GM21576 (cell line): ENCODE results near the gene TGFBR3.
A peak's percentile ranks its signal among the peaks of the same experiment; 100 is the strongest.
"Not testable (repeated sequence)": the region's sequence is repeated elsewhere in the genome, so short reads cannot be mapped to it uniquely, and the experiment has no call there.

Experiments used
- ATAC-seq: cut with Tn5 transposase; IDR thresholded peaks from one replicate; pipeline ENCODE4 v1.9.1; 2021; ENCODE audit warnings: mild to moderate bottlenecking, moderate library complexity; ENCODE audit not compliant: unreplicated experiment

TGFBR3 gene

GRCh38 chr1:91697861-91698260, 188.1 kb downstream of the TGFBR3 start:
- ATAC-seq = no peak

DNA sequence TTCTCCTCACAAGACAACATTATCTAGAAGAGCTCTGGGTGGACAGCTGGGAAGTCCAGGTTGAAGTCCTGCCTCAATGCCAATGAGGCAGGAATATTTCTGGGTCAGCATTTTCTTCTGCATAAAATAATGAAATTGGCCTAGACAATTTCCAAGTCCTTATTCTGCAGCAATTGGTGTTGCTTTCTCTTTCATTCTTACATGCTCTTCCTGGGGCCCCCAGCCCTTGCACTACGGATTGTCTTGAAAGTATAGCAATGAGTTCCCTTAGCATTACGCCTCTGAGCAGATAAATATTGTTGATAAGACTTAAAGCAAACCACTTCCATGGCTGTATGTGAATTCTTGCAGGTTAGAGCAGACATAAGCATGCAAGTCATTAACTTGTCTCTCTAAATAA, 188.5 kb downstream of the TGFBR3 start:
- ATAC-seq = peak; percentile 84

DNA sequence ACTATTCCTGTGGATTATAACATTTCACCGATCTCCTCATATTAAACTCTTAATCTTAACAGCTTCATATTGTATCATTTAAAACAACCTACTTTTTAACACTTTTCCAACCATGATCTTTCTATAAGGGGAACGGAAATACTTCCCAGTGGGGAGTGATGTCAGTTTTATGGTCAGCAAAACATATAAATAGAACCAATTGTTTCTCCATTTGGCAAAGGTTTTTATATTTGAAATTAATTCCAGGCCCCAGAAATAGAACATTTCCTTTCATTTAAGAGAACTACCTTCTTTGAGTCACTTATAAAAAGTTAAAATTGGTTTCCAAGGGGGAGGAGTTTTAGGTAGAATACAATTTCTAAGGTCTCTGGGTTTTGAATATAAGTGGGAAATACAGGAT, 189.6 kb downstream of the TGFBR3 start:
- no peak for ATAC-seq

GRCh38 chr1:91693557-91693956, 192.4 kb downstream of the TGFBR3 start:
- ATAC-seq = no peak

- no peak for ATAC-seq
Measured at GRCh38 chr1:91691525-91691924, 194.4 kb downstream of the TGFBR3 start.

DNA sequence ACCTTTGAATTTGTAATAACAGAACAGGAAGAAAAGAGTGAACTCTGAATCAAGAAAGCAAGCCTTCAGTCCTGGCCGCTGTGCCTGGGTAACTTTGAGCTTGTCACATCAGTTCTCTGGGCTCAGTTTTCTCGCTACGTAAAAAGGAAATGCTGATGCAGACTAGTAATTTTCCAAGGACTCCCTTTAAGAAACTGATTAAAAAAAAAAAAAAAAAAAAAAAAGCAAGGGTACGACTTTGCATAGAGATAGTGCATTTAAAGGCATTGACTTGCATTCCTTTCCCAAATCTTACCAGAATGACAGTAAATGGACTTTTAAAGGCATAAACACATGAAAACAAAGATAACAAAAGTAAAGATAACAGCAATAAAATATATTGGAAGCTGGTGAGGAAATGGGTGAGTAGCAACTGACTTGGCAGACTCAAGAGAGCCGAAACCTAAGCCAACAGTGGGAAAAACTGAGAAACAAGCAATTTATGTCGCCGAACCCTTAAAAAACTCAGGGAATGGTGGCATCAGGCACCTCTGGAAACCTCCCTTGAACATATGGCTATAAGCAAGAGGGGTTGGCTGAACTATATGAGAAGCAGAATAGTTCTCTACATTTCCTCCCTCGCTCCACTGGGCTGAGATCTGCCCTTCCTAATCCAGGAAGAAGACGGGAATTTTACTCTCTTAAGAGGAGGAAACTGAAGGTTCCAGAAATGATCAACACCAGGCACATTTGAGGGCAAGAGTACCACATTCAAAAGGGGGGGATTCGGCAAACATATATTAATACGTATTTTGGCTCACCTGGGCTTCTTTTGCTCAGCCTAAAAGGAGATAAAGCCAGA, 196.1 kb downstream of the TGFBR3 start:
- no peak for ATAC-seq

DNA sequence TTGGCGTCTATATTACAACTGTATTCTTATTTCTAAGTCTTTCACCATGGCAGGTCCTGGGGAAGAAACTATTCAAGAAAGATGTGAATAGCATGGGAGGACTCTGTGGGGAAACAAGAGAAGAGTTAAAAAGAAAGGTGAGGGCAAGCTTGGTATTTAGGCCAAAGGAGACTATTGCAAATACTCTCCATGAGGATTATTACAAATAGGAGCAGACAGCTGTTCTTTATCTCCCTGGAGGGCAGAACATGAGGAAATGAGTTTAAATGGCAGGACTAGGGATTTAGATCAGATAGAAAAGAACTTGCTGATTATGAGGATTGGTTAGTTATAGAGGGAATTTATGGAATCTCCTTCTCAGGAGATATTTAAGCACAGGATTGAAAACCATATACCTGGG, 198.5 kb downstream of the TGFBR3 start:
- no peak for ATAC-seq

- ATAC-seq = no peak
Measured at GRCh38 chr1:91685994-91686393, 200.0 kb downstream of the TGFBR3 start.

- no peak for ATAC-seq
Measured at GRCh38 chr1:91684481-91685196, 201.3 kb downstream of the TGFBR3 start.

DNA sequence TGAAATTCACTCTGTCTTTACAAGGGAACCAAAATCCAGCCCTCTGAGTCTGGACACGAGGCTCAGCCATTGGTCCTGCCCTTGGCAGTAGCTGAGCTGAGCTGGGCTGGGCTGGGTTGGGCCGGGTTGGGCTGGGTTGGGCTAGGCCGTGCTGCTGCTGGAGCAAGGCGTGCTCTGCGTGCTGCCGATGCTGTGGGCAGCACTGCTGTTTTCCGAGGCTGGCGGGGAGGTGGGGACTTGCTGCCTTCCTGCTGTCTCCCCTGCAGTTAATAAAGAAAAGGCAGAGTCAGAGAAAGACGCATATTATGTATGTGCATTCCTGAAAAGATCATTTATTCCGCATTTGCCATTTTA, 202.4 kb downstream of the TGFBR3 start:
- no peak for ATAC-seq

DNA sequence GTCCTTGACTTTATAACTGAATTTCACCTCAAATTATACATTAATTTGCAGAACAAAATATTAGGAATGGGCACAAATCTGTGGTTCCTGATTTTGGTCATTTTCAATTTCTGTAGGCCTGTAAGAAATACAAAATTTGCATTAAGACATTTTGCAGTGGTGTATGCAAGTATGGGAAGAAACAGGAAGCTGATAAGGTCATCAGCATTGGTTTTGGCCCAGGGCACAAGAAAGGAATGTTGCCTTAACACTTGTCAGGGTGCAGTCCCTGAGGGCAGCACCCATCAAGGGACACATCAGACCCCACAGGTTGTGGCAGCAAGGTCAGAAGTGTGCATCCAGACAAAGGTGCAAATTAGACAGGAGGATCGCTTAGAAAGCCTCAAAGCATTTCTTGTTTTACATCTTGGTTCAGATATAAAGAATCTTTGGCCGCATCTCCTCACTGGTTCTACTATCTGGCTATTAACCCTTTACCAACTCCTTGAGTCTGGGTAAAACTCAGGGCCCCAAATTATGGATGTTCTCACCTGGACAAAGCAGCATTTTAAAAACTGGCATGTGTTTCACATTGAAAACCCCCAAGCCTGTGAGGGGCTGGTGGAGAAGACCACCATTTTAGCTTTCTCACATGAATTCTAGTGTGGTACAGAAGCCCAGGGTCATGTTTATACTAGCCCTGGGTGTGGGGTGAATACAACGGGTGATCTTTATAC, 202.9 kb downstream of the TGFBR3 start:
- no peak for ATAC-seq

DNA sequence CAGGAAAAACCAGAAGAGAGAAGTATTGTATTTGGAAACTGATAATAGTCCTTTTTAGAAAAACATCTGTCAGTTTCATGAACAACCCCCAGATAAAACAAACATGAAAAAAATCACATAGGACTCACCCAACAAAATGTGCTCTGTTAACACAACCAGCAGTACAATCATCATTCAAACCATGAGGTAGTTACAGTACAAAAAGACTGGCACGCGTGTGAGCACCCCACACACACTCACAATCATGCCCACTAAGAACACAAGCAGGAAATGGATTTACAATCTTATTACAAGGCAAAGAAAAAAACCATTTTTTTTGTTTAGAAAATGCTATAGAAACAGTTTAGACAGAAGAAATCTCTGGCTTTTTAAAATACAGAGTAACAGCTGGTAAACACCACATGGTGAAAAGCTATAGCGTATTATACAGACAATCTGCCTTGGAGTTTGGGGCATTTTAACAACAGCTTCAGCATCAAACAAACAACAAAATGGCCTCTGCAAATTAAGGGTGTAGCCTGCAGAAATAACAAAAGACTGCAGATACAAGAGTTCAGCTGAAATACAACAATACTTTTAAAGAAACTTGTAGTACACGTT, 205.3 kb downstream of the TGFBR3 start:
- ATAC-seq = no peak

GRCh38 chr1:91679446-91679845, 206.5 kb downstream of the TGFBR3 start:
- ATAC-seq = no peak

DNA sequence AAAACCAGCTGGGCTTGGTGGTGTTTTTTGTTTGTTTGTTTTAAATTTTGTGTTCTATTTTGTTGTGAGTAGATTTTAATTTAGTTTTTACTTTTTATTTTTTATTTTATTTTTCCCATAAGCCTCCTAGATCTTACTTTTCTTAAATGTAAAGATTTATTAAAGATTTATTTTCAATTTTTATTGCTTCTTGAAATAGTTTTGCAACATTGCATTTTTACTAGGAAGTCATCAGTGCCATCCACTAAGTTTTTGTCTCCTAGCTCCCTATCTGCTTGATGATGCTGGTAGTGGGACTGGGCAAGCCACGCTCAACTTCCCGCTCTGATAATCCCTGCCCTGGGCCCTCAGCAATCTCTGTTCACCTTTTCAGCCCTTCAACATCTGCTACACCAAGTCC, 209.9 kb downstream of the TGFBR3 start:
- ATAC-seq = no peak

GRCh38 chr1:91674107-91674506, 211.8 kb downstream of the TGFBR3 start:
- ATAC-seq = no peak

- ATAC-seq = no peak
Measured at GRCh38 chr1:91673613-91674012, 212.3 kb downstream of the TGFBR3 start.

GRCh38 chr1:91672601-91673161, 213.3 kb downstream of the TGFBR3 start:
- no peak for ATAC-seq

DNA sequence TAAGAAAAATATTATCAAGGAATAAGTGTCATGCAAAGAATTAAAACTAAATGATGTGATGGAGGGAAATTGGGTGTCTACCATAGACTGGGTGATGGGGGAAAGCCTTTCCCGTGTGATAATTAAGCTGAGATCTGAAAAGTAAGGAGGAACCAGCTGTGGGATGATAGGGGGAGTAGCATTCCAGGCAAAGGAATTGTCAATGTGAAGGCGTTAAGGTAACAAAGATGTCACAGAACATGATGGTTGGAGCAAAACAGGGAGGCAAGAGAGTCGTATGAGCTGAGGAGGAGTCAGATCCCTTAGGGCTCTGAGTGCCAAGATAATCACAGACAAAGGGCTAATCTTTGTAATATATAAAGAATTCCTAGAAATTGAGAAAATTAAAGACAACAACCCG, 215.2 kb downstream of the TGFBR3 start:
- ATAC-seq = no peak

- ATAC-seq = no peak
Measured at GRCh38 chr1:91669584-91670350, 216.2 kb downstream of the TGFBR3 start.

DNA sequence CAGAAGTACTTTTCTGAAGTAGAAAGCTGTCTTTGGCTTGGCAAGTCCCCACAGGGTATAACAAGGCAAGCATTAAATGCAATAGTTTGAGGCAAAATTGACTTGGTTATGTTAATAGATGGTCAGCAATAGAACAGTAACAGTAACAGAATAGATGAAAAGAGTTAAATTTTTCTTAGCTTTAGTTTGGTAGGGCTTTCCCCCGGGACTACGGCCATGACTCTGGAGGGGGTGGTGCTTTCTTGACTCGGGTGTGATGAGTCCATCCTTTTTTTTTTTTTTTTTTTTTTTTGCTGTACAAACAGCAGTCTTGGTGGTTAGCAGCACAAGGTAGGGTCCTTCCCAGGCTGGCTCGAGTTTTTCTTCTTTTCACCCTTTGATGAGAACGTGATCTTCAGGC, 219.3 kb downstream of the TGFBR3 start:
- ATAC-seq = not testable (repeated sequence)
